SKM-1 treated with dmso at 0.1 percent for 144 hours (cell line): Measurements from ENCODE around the gene GRK5.
"Not testable (repeated sequence)": the region's sequence is repeated elsewhere in the genome, so short reads cannot be mapped to it uniquely, and the experiment has no call there.

Source experiments
- DNase-seq: peaks from one replicate; lab custom pipeline; 2025; ENCODE audit not compliant: unreplicated experiment; lab: John Stamatoyannopoulos, UW

GRK5 gene

DNA sequence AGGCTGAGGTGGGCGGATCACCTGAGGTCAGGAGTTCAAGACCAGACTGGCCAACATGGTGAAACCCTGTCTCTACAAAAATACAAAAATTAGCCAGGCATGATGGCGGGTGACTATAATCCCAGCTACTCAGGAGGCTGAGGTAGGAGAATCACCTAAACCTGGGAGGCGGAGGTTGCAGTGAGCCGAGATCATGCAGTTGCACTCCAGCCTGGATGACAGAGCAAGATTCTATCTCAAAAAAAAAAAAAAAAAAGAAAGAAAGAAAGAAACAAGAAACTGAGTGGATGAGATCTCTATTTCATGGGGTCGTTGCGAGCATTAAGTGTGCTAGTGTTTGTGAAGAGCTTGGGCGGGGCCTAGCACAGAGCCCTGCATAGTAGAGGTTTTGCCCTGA, 65.0 kb downstream of the GRK5 start:
- DNase-seq = not testable (repeated sequence)

DNA sequence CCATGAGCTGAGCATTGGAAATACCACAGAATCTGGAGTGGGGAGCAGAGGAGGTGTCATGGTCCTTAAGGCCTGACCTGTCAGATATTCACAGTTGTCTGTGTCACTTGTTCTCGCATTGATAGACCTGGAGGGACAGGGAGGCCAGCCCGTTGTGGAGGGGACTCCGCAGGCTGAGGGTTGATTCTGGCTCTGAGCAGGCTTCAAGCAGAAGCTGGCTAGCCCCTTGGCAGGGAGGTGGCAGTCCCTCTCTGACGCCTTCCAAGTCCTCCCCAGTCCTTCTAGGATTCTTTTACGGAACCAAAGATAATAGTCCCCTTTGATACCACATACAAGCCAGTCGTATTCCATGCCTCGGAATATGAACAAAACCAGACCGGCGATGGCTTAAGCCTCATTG, 65.4 kb downstream of the GRK5 start:
- DNase-seq = no peak

DNA sequence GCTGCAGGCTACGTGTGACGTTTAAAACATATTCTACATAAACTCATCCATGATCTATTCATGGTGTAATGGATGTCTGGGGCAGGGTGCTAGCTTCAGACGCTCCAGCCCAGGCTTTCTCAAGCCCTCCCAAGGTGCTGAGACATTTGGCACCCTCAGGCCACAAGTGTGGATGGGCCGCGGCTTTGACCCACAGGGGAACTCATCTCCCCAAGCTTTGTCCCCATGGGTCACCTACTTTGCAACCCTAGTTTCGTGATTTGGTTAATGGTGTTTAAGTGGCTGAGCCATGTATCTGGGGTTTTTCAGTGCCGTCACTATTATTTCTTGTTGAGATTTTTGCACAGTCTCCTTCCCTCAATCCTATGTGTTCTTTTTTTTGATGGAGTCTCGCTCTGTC, 66.0 kb downstream of the GRK5 start:
- no peak for DNase-seq

DNA sequence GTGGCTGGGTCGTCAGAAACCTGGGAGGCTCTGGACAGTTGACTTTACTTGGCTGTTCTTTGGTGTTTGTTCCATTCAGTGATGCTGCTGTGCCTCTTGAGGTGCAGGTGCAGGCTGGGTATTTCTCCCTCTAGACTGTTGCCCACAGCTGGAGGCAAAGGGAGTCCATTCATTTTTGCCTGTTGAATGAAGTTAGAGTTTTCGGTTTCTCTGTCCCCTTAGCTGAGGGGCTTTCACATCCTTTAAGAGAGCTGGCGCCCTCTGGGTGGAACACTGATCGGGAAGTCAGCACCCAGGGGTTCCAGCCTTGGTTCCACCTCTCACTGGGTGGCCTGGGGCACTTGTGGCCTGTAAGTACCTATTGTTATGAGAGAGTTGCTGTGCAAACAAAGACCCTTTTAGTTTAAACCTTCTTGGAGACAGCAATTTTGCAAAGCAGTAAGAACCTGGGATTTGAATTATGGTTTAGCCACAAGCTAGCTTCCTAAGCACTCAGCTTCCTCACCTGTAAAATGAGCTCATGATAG, 67.2 kb downstream of the GRK5 start:
- no peak for DNase-seq

DNA sequence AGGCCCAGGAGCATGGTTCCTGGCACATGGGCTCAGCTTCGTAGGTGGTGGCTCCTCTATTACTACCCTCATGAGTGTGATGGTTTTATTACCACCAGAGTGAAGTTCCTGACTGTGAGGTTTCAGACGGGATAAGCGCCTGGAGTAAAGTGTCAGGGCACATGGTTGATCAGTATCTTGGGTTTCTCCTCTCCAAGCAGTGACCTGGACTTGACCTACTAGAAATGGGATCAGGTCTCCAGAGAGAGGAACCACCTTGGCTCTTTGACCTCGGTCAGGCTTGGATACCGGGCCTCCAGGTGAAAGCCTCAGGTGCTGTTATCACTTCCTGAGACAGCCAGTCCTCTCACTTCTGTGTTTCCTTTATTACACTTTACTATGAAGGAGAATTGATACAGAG, 67.7 kb downstream of the GRK5 start:
- DNase-seq = no peak

DNA sequence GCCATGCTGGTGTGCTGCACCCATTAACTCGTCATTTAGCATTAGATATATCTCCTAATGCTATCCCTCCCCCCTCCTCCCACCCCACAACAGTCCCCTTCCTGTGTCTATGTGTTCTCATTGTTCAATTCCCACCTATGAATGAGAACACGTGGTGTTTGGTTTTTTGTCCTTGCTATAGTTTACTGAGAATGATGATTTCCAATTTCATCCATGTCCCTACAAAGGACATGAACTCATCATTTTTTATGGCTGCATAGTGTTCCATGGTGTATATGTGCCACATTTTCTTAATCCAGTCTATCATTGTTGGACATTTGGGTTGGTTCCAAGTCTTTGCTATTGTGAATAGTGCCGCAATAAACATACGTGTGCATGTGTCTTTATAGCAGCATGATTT, 68.8 kb downstream of the GRK5 start:
- DNase-seq = not testable (repeated sequence)

DNA sequence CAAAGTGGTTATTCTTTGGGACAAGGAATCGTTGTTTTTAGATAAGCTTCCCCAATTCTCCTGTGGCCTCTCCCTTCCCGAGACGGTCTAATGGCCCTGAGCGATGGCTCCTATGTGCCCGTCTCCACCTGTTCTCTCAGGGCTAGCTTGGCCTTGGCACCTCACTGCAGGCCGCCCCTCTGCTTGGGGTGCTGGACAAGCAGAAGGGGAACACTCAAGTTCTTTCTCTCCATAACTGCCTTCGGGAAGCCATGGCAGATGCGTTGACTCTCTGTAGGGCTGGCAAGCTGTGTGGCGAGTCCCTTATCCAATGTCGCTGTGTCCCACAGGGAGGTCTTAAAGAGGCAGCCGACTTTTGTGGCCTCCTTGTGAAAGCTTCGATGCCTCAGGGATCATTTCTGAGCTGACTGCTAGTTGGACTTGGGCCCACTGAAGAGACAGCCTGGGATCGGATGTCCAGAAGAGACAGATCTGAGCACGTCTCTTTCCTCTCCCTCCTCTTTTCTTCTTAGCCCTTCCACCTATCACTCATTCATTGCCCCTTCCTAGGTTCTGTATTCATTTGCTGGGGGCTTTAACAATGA, 70.8 kb downstream of the GRK5 start:
- DNase-seq = no peak

DNA sequence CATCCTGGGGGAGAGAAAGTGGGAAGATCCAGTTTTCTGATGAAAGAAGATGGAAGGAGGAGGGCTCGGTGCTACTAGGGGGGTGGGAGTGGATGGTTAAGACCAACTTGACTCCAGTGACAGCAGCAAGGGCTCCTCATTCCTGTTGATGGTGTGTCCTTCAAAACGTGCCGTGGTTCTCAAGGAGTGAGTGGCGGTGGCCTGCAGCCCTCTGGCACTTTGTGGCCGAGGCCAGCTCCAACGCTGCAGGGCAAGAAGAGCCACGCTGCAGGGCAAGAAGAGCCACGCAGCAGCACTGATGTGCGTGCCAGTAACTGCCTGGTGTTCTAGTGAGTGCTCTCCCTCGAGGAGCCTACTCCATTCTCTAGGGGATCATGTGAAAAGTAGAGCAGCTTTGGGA, 72.1 kb downstream of the GRK5 start:
- DNase-seq = no peak

DNA sequence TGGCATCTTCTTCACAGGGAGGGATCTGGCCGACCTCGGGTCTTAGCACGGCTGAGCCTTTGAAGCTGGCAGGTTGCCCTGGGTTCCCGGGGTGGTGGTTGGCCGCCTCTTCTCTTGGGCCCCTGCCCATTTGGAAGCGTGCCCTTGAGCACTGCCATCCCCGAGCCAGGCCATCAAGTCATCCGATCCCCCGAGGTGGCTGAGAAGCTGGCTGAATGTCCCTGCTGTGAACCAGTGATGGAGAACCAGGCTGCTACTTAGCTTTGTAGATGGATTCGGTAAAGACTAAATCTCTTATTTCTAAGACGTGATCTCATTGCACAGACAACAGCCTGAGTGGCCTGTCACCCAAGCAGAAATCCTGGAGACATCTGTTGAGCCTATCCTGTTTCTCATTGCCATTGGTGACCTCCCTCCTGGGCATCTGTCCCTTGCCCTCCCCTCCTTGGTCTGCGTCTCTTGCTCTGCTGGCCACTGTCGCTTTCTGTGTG, 74.3 kb downstream of the GRK5 start:
- DNase-seq = no peak

DNA sequence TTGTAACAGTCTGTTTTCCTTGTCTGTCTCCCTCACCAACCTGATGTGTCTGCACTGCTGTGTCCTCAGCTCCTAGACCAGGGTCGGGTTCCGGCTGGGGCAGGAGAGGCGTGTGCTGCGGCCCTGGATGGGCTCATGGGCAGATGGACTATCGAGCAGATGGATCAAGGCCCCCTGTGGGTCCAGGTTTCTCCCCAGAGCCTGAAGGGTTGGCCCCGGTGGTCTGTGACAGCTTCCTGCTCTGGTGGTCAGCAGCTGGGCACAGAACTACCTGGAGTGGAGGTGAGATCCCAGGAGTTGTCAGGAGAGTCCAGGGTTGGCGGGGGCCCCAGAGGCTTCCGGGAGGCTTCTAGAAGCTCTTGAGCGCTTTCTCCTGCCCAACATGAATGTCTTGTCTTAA, 75.1 kb downstream of the GRK5 start:
- DNase-seq = no peak

DNA sequence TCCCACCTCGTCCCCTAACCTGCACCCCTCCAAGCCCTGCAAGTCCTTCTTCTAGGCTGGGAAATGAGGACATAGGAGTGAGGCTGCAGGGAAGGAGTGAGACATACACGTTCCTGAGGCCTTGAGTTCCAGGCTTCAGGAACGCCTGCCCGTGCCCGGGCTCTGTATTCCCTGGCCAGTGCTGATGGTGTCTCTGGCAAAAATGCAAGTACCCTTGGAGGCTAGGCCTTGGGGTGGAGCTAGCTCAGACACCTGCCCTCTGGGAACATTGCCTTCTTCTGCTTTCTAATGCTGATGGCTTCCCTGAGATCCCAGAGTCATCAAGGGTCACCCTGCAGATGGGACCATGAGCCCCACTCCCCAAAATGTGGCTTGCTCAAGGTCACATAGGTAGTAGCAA, 76.0 kb downstream of the GRK5 start:
- DNase-seq = no peak

DNA sequence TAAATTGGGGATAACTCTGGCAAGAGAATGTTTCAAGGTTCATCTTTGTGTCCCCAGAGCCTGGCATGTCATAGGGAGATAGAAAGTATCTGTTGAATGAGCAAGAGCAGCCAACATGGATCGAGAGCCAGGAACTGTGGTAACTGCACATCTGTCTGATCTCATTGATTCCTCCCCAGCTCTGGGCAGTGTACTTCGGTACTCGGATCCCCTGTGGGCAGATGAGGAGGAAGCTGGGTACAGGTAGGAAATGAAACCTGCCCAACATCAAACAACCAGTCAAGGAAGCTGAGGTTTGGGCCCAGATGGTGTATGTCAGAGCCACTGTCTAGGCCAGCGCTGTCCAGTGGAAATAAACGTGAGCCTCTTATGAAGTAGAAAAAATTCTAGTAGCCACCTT, 76.4 kb downstream of the GRK5 start:
- no peak for DNase-seq

DNA sequence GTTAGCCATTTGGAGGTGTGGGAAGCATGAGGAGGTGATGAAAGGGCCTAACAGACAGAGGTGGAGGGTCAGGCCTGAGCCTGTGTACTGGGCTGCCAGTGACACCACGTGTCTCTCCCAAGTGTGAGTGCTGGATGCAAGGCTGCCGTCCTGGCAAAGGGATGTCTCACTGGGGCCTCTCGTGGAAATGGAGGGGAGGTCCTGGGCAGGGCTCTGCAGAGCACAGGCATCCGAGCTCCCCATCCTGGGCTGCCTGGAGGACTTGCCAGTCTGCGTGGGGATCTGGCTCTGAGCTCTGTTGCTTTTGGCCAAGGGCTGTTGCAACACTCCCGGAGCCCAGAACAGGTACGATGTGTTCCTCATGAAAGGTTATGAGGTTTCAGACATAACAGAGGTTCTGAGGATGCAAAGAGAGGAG, 77.3 kb downstream of the GRK5 start:
- DNase-seq = no peak

DNA sequence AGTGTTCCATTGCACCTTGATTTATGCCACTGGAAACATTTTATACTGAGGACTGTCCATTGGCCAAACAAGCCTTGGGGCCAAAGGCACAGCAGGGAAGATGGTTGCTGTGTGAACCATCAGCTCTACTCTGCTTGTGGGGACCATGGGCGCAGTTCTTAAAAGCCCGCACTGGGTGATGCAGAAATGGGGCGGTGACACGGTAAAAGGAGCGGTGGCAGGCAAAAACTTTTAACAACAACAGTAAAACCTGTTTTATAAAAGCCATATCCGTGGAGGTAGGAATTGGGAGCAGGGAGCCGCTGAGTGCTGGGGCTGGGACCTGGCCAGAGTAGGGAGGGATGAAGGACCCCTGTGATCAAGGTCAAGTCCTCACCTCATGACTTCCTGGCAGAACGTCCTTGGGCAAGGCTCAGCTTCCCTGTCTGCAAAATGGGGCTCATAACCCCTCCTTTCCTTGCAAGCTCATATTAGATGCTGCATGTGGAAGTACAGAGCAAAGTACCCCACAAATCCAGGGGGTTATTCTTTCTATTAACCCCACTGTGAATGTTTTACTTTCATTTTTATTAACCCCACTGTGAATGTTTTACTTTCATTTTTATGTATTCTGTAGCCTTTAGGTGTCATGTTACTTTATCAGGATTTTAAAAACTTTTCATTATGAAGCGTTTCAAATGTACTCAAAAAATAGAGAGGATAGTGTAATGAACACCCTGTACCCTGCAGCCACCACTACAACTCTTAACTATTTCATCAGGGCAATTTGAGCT, 78.3 kb downstream of the GRK5 start:
- no peak for DNase-seq

DNA sequence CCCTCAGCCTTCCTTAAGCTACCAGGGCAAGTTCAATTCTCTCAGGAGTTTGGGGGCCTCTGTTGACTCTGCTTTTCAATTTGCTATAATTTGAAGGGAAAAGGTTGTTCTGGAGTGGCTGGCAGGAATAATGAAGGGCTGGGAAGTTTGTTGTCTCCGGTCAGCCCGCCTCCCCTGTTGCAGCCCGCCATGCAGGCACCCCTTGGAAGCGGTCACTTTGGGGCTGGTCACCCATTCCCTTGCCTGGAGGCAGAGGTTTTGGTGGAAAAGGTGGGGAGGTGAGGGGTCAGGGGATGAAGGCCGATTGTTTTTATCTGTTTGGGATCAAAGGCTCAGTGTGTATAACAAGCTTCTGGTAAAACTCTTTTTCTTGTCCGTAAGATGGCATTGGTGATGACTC, 79.1 kb downstream of the GRK5 start:
- no peak for DNase-seq

DNA sequence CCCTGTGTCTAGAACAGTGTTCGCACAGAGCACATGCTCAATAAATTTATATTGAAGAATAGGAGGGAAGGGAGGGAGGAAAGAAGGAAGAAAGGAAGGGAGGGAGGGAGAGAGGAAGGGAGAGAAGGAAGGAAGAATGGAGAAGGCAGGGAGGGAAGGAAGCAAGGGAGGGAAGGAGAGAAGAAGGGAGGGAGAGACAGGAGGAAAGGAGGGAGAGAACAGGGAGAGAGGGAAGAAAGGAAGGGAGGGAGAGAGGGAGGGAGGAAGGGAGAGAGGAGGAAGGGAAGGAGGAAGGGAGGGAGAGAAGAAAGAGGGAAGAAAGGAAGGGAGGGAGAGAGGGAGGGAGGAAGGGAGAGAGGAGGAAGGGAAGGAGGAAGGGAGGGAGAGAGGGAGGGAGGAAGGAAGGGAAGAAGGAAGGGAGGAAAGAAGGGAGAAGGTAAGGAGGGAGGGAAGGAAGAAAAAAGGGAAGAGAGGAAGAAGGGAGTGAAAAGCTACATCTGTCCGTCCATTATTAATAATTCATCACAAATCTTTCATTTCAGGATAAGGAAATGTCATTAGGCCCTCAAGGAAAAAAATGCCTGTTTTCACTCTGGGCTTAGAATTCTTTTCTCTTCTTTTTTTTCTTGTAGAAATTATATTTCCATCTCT, 79.7 kb downstream of the GRK5 start:
- no peak for DNase-seq

DNA sequence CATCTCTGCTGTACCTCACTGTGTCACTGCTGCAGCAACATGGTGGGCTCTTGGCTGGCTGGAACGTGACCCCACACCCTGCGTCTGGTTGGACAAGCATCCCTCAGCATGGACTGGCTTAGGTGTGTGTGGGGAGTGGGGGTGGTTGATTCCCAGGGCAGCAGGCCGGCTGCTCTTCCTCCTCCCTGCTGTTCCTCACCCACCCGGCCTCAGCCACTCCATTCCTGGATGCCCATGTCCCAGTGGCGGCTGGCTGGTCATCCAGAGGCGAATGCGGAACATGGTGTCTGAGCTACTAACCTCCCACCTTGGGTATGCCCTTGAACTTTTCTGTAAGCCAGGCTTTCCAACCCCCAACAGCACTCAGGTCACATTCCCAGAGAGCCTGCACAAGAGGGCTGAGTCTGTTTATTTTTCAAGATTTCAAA, 81.2 kb downstream of the GRK5 start:
- DNase-seq = no peak

DNA sequence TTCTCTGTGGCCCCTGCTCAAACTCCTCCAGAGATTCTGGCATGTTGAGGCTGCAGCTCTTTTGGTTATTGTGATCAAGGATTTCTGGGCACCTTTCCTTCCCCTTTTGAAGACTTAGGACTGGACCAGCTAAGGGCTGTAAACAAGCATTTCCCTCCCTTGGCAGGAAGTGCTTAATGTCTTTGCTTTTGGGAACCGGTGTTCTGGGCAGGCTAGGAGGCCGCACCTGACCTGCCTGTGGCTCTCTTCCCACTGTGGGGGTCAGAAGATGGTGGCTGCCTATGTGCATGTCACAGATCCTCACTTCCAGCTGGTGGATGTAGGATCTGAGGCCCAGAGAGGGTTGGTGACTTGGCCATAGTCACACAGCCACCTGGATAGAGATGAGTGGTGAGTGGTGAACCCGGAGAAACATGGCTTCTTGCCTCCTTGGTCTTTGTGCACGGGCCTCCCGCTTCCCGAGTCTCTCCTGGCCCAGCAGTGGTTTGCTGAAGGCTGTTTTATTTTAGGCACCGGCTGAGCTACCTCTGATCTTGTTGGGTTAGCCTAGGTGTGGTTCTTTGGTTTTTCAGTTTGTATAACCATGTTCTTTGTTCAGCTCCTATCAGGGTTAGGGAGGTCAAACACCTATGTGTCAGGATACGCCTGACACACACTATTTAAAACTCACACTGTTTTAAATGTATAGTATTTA, 82.0 kb downstream of the GRK5 start:
- DNase-seq = no peak

DNA sequence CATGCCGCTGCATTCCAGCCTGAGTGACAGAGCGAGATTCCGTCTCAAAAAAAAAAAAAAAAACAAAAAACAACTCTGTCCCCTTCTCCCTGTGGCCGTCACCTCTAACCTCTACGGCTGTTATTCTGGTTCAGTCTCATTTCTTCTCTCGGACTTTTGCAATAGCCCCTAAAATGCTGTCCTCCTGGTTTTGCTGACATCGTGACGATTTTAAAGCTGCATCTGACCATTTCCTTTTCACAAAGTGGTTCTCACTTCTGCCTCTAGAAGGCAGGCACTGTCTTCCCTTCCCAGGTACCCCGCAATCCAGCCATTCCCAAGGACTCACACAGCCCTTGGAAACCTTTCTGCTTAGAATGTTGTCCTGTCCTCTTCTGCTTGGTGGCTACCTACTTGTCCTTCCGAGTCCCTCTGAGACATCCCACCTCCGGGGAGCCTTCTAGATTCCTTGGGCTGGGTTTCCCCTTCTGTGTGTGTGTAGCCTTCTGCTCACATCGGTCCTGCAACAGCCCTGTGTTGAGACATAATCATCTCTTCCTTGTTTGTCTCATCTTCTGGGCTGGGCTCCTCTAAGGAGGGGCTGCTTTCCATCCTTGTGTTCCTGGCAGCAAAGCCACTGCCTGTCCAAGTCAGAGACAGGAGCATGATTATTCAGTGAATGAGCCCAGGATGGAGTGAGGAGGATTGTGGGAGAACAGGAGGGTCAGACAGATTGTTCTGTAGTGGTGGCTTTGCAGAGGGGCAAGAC, 83.1 kb downstream of the GRK5 start:
- no peak for DNase-seq

DNA sequence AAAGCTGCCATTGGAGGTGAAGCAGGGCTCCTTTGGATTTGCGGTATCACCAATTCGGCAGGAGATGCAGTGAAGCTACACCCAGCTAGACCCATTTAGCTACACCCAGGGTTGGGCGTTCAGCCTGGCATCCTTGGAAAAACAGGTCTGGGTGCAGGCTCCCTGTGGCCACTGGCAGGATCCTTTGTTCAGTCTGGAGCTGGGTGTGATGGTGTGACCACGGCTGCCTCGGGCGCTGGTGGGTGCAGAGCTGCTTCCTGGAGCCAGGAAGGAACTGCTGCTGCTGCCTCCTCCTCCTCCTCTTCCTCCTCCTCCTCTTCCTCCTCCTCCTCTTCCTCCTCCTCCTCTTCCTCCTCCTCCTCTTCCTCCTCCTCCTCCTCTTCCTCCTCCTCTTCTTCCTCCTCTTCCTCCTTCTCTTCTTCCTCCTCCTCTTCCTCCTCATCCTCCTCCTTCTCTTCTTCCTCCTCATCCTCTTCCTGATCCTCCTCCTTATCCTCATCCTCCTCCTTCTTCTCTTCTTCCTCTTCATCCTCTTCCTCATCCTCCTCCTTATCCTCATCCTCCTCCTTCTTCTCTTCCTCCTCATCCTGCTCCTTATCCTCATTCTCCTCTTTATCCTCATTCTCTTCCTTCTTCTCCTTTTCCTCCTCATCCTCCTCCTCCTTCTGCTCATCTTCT, 84.0 kb downstream of the GRK5 start:
- DNase-seq = no peak
